Measurements from ENCODE around the gene PRSS12.

DNA sequence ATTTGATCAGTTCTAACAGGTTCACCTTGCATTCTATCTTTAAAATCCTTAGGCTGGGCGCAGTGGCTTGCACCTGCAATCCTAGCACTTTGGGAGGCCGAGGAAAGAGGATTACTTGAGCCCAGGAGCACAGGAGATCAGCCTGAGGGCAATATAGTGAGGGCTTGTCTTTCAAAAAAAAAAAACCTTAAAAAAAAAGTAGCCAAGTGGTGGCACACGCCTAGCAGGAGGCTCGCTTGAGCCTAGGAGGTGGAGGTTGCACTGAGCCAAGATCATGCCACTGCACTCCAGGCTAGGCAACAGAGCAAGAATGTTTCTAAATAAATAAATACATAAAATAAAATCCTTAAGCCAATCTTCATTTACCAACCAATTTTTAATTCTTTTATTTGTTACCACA lies 75.6 kb downstream of the PRSS12 start:
- TF ChIP-seq, protein P1, sequence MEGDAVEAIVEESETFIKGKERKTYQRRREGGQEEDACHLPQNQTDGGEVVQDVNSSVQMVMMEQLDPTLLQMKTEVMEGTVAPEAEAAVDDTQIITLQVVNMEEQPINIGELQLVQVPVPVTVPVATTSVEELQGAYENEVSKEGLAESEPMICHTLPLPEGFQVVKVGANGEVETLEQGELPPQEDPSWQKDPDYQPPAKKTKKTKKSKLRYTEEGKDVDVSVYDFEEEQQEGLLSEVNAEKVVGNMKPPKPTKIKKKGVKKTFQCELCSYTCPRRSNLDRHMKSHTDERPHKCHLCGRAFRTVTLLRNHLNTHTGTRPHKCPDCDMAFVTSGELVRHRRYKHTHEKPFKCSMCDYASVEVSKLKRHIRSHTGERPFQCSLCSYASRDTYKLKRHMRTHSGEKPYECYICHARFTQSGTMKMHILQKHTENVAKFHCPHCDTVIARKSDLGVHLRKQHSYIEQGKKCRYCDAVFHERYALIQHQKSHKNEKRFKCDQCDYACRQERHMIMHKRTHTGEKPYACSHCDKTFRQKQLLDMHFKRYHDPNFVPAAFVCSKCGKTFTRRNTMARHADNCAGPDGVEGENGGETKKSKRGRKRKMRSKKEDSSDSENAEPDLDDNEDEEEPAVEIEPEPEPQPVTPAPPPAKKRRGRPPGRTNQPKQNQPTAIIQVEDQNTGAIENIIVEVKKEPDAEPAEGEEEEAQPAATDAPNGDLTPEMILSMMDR (IDR thresholded peaks at IDR 0.05): no peak
- TF ChIP-seq CREB1 (CRISPR knock-in tag; IDR thresholded peaks at IDR 0.05) (no peak), ZNF423 (CRISPR knock-in tag; IDR thresholded peaks at IDR 0.05) (no peak), ZNF512 (CRISPR knock-in tag; IDR thresholded peaks at IDR 0.05; ENCODE audit: borderline replicate concordance) (no peak), GRHL2 (CRISPR knock-in tag; IDR thresholded peaks at IDR 0.05; ENCODE audit: insufficient replicate concordance, severe bottlenecking) (no peak), ATF3 (CRISPR knock-in tag; conservative IDR thresholded peaks at IDR 0.05) (no peak)
- TF ChIP-seq, protein P2, sequence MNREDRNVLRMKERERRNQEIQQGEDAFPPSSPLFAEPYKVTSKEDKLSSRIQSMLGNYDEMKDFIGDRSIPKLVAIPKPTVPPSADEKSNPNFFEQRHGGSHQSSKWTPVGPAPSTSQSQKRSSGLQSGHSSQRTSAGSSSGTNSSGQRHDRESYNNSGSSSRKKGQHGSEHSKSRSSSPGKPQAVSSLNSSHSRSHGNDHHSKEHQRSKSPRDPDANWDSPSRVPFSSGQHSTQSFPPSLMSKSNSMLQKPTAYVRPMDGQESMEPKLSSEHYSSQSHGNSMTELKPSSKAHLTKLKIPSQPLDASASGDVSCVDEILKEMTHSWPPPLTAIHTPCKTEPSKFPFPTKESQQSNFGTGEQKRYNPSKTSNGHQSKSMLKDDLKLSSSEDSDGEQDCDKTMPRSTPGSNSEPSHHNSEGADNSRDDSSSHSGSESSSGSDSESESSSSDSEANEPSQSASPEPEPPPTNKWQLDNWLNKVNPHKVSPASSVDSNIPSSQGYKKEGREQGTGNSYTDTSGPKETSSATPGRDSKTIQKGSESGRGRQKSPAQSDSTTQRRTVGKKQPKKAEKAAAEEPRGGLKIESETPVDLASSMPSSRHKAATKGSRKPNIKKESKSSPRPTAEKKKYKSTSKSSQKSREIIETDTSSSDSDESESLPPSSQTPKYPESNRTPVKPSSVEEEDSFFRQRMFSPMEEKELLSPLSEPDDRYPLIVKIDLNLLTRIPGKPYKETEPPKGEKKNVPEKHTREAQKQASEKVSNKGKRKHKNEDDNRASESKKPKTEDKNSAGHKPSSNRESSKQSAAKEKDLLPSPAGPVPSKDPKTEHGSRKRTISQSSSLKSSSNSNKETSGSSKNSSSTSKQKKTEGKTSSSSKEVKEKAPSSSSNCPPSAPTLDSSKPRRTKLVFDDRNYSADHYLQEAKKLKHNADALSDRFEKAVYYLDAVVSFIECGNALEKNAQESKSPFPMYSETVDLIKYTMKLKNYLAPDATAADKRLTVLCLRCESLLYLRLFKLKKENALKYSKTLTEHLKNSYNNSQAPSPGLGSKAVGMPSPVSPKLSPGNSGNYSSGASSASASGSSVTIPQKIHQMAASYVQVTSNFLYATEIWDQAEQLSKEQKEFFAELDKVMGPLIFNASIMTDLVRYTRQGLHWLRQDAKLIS (CRISPR knock-in tag; IDR thresholded peaks at IDR 0.05; ENCODE audit: borderline replicate concordance): no peak

Measured in WTC11 (cell line).